Activated B cell treated with CpG ODN at 0.5 μM for 24 hours (primary cell): ENCODE results near the gene LIFR. TPM values are rescaled to one million over a fixed set of nuclear protein-coding genes. Genes with fewer than 3 reads are reported as not detected.

Experiments
- ATAC-seq: fragments of 200-7000 bp; cut with Tn5 transposase; one replicate; pipeline ENCODE4 v1.10.0; 2021; ENCODE audit warnings: low read depth, mild to moderate bottlenecking, moderate library complexity
- CTCF ChIA-PET: fragments of 350-600 bp; sonication (Branson Sonifier 250); formaldehyde crosslinking; loops from one replicate; lab custom pipeline; 2021; ENCODE audit warnings: antibody characterized with exemption; lab: Charles Lee
- POLR2A ChIA-PET: fragments of 350-600 bp; sonication (Branson Sonifier 250); formaldehyde crosslinking; loops from one replicate; lab custom pipeline; 2021; ENCODE audit warnings: antibody characterized with exemption; lab: Charles Lee
- DNase-seq: peaks from one replicate; pipeline ENCODE4 v3.0.0; 2022
- H3K27ac Mint-ChIP-seq: one replicate; pipeline ENCODE4 v1.8.0; 2020; ENCODE audit warnings: mixed read lengths
- H3K27me3 Mint-ChIP-seq: one replicate; pipeline ENCODE4 v1.8.0; 2021; ENCODE audit warnings: mixed read lengths
- H3K36me3 Mint-ChIP-seq: one replicate; pipeline ENCODE4 v1.8.0; 2021; ENCODE audit warnings: low read depth, mixed read lengths
- H3K4me1 Mint-ChIP-seq: one replicate; pipeline ENCODE4 v1.8.0; 2021; ENCODE audit warnings: mixed read lengths
- H3K4me3 Mint-ChIP-seq: one replicate; pipeline ENCODE4 v1.8.0; 2020; ENCODE audit warnings: mild to moderate bottlenecking, mixed read lengths
- H3K9me3 Mint-ChIP-seq: one replicate; pipeline ENCODE4 v1.8.0; 2020; ENCODE audit warnings: mixed read lengths
- intact Hi-C: fragments of 100-400 bp; cut with micrococcal nuclease; formaldehyde crosslinking; loops from one replicate; pipeline ENCODE4 v1.15.1; 2024
- total RNA-seq: library from RNA; stranded (reverse); gene quantifications from 2 replicates; pipeline ENCODE4 v1.2.3, GENCODE V29; 2022
- TF ChIP-seq, protein P1 (sequence below): fragments of 200-600 bp; IDR thresholded peaks from one replicate; pipeline ENCODE4 v1.8.0; 2022; ENCODE audit warnings: antibody characterized with exemption, mild to moderate bottlenecking

LIFR gene
- total RNA-seq, 1 donor from 2014 or later: not detected

GRCh38 chr5:38590838-38591522 is 34.5 kb upstream of the LIFR start:
- Mint-ChIP-seq H3K27me3 (peaks cover 5% of the 10 kb centered on the region), H3K9me3 (no peaks in the 10 kb centered on the region), H3K4me1 (no peaks in the 10 kb centered on the region), H3K4me3 (no peak overlapping the region), H3K27ac (no peak overlapping the region), H3K36me3 (no peaks in the 10 kb centered on the region)
- no peak for ATAC-seq
- ChIA-PET CTCF (no interaction called here), POLR2A (no interaction called here)
- intact Hi-C loops: no loop called here
- no peak for DNase-seq
- TF ChIP-seq, protein P1, sequence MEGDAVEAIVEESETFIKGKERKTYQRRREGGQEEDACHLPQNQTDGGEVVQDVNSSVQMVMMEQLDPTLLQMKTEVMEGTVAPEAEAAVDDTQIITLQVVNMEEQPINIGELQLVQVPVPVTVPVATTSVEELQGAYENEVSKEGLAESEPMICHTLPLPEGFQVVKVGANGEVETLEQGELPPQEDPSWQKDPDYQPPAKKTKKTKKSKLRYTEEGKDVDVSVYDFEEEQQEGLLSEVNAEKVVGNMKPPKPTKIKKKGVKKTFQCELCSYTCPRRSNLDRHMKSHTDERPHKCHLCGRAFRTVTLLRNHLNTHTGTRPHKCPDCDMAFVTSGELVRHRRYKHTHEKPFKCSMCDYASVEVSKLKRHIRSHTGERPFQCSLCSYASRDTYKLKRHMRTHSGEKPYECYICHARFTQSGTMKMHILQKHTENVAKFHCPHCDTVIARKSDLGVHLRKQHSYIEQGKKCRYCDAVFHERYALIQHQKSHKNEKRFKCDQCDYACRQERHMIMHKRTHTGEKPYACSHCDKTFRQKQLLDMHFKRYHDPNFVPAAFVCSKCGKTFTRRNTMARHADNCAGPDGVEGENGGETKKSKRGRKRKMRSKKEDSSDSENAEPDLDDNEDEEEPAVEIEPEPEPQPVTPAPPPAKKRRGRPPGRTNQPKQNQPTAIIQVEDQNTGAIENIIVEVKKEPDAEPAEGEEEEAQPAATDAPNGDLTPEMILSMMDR: no peak

GRCh38 chr5:38589629-38590028 is 33.2 kb upstream of the LIFR start:
- ChIA-PET CTCF (no interaction called here), POLR2A (no interaction called here)
- H3K27me3 Mint-ChIP-seq: peaks cover 2% of the 10 kb centered on the region
- H3K4me3 Mint-ChIP-seq: no peak overlapping the region
- H3K4me1 Mint-ChIP-seq: no peaks in the 10 kb centered on the region
- ATAC-seq (no peak), DNase-seq (no peak)
- TF ChIP-seq, protein P1: no peak
- H3K9me3 Mint-ChIP-seq: no peaks in the 10 kb centered on the region
- intact Hi-C loops: no loop called here
- H3K27ac Mint-ChIP-seq: no peak overlapping the region
- no peaks in the 10 kb centered on the region for H3K36me3 Mint-ChIP-seq

- ATAC-seq (no peak), DNase-seq (no peak)
- Mint-ChIP-seq H3K36me3 (no peaks in the 10 kb centered on the region), H3K4me3 (no peak overlapping the region), H3K27me3 (peaks cover 8% of the 10 kb centered on the region), H3K4me1 (no peaks in the 10 kb centered on the region), H3K27ac (no peak overlapping the region), H3K9me3 (no peaks in the 10 kb centered on the region)
- intact Hi-C loops: no loop called here
- ChIA-PET CTCF (no interaction called here), POLR2A (no interaction called here)
- TF ChIP-seq, protein P1: no peak
Measured at GRCh38 chr5:38585816-38586215, 29.4 kb upstream of the LIFR start.

- H3K36me3 Mint-ChIP-seq: no peaks in the 10 kb centered on the region
- H3K9me3 Mint-ChIP-seq: no peaks in the 10 kb centered on the region
- POLR2A ChIA-PET: no interaction called here
- ATAC-seq (no peak), DNase-seq (no peak)
- TF ChIP-seq, protein P1: no peak
- H3K27ac Mint-ChIP-seq: no peak overlapping the region
- H3K4me3 Mint-ChIP-seq: no peak overlapping the region
- intact Hi-C loops: no loop called here
- no peaks in the 10 kb centered on the region for H3K4me1 Mint-ChIP-seq
- CTCF ChIA-PET: no interaction called here
- peaks cover 12% of the 10 kb centered on the region for H3K27me3 Mint-ChIP-seq
Measured at GRCh38 chr5:38583500-38583899, 27.1 kb upstream of the LIFR start.

GRCh38 chr5:38582975-38583319 is 26.5 kb upstream of the LIFR start:
- Mint-ChIP-seq H3K4me3 (no peak overlapping the region), H3K4me1 (no peaks in the 10 kb centered on the region), H3K36me3 (no peaks in the 10 kb centered on the region), H3K27me3 (peaks cover 12% of the 10 kb centered on the region), H3K9me3 (no peaks in the 10 kb centered on the region), H3K27ac (no peak overlapping the region)
- no peak for DNase-seq
- ChIA-PET CTCF (no interaction called here), POLR2A (no interaction called here)
- no peak for ATAC-seq
- intact Hi-C loops: no loop called here
- TF ChIP-seq, protein P1: no peak
